Vagina (tissue), 2 donors: Measurements from ENCODE around the gene KCTD7. TPM values are rescaled to one million over a fixed set of nuclear protein-coding genes. Genes with fewer than 3 reads are reported as not detected.

Source experiments
- DNase-seq, 2 donors: peaks; one replicate each; pipeline ENCODE4 v3.0.0-alpha.2; 2017; ENCODE audit errors: extremely low spot score in 2 of 2
- H3K27ac ChIP-seq: fragments of 200-600 bp; sonication (generic); one replicate; pipeline ENCODE4 v1.5.1; 2019
- H3K27me3 ChIP-seq: fragments of 200-600 bp; sonication (generic); one replicate; pipeline ENCODE4 v1.5.1; 2019
- H3K36me3 ChIP-seq, 2 donors: fragments of 200-600 bp; sonication (generic); one replicate each; pipeline ENCODE4 v1.5.1; 2017 to 2019
- H3K4me1 ChIP-seq: fragments of 200-600 bp; sonication (generic); one replicate; pipeline ENCODE4 v1.5.1; 2019
- H3K4me3 ChIP-seq, 2 donors: fragments of 200-600 bp; sonication (generic); 1 replicate in 1 of 2; 2 replicates in 1 of 2; pipeline ENCODE4 v1.5.1; 2016 to 2019
- H3K9me3 ChIP-seq: fragments of 200-600 bp; sonication (generic); one replicate; pipeline ENCODE4 v1.5.1; 2019
- POLR2A ChIP-seq, 2 donors: fragments of 450-650 bp; IDR thresholded peaks; one replicate each; pipeline ENCODE4 v1.6.1; 2017; ENCODE audit warnings: antibody characterized with exemption in 2 of 2, mild to moderate bottlenecking in 2 of 2, moderate library complexity in 2 of 2
- POLR2AphosphoS5 ChIP-seq, 2 donors: sonication (generic); formaldehyde crosslinking; IDR thresholded peaks; one replicate each; pipeline ENCODE4 v1.9.0; 2017; ENCODE audit warnings: antibody characterized with exemption in 2 of 2, mild to moderate bottlenecking in 2 of 2, low read depth in 1 of 2; ENCODE audit not compliant: insufficient read depth in 1 of 2
- intact Hi-C: fragments of 100-400 bp; cut with DNase I; formaldehyde crosslinking; loops from one replicate; pipeline ENCODE4 v1.15.1; 2023
- total RNA-seq: library from RNA; depleted of rRNA; stranded (reverse); fragments of >200 nt; gene quantifications from one replicate; pipeline ENCODE4 v1.2.3, GENCODE V29; 2016
- TF ChIP-seq, protein P1 (sequence below), 3 experiments: fragments of 450-650 bp in 2 of 3; fragments of 200-600 bp in 1 of 3; sonication (generic) in 1 of 3; IDR thresholded peaks; one replicate each; pipeline ENCODE4 v1.5.1; 2017 to 2019; ENCODE audit warnings: antibody characterized with exemption in 3 of 3, mild to moderate bottlenecking in 2 of 3, moderate library complexity in 2 of 3

The KCTD7 gene
- total RNA-seq, 1 donor from 2014 or later = 20.6 TPM

DNA sequence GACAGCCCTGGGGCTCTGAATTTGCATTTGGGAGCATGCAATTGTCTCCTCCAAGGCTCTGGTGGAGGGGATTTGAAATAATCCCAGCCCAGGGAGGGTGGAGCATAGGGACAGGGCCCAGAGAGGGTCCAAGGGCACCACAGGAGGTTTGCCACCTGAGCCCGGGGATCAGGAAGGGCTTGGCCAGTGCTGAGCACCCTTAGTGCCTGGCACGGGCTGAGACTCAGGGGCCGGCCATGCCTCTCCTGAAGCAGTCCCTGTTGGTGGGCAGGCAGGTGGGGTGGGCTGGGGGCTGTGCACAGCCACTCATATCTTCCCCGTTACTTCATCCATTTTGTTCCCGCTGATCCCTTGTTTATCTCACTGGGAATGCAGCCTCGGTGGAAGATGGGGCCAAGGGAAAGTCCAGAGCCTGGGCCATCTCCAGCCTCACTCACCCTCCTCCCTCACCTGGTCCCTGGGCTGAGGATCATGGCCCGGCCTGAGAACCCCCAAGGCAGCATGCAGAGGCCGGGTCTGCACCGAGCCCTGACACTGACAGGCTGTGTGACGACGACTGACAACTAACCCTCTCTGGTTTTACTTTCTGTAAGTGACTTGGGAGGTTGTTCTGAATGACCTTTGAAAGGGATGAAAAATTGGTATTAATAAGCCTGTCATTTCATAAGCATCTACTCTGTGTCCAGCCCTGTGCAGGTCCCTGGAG, 38.5 kb downstream of the KCTD7 start:
- TF ChIP-seq POLR2A (IDR thresholded peaks at IDR 0.05) = no peak
- no peaks in the 10 kb centered on the region for H3K27me3 ChIP-seq

DNA sequence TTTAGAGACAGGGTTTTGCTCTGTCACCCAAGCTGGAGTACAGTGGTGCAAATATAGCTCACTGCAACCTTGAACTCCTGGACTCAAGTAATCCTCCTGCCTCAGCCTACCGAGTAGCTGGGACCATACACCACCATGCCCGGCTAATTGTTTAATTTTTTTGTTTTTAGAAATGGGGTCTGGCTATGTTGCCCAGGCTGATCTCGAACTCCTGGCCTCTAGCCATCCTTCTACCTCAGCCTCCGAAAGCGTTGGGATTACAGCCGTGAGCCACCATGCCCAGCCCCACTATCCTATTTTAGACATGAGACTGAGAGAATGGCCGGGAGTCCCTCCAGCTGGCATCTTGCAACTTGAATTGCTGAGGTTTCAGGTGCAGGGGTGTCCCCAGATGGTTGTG, 39.4 kb downstream of the KCTD7 start:
- no peak for DNase-seq
- Histone ChIP-seq H3K27me3 (no peaks in the 10 kb centered on the region), H3K9me3 (no peaks in the 10 kb centered on the region), H3K27ac (no peak overlapping the region), H3K4me1 (no peaks in the 10 kb centered on the region), H3K4me3 (no peak overlapping the region), H3K36me3 (no peaks in the 10 kb centered on the region)
- intact Hi-C loops = no loop called here
- no peak for TF ChIP-seq POLR2AphosphoS5 (IDR thresholded peaks at IDR 0.05; ENCODE audit: insufficient read depth in 1 of 2, low read depth in 1 of 2)
- no peak for TF ChIP-seq POLR2A (IDR thresholded peaks at IDR 0.05)
- TF ChIP-seq, protein P1, sequence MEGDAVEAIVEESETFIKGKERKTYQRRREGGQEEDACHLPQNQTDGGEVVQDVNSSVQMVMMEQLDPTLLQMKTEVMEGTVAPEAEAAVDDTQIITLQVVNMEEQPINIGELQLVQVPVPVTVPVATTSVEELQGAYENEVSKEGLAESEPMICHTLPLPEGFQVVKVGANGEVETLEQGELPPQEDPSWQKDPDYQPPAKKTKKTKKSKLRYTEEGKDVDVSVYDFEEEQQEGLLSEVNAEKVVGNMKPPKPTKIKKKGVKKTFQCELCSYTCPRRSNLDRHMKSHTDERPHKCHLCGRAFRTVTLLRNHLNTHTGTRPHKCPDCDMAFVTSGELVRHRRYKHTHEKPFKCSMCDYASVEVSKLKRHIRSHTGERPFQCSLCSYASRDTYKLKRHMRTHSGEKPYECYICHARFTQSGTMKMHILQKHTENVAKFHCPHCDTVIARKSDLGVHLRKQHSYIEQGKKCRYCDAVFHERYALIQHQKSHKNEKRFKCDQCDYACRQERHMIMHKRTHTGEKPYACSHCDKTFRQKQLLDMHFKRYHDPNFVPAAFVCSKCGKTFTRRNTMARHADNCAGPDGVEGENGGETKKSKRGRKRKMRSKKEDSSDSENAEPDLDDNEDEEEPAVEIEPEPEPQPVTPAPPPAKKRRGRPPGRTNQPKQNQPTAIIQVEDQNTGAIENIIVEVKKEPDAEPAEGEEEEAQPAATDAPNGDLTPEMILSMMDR (IDR thresholded peaks at IDR 0.05) = no peak

More for the DNA sequence above, 38.5 kb downstream of the KCTD7 start:
- Histone ChIP-seq H3K36me3 (no peaks in the 10 kb centered on the region), H3K4me3 (no peak overlapping the region), H3K27ac (no peak overlapping the region), H3K9me3 (no peaks in the 10 kb centered on the region), H3K4me1 (no peaks in the 10 kb centered on the region)
- intact Hi-C loops = no loop called here
- no peak for DNase-seq

DNA sequence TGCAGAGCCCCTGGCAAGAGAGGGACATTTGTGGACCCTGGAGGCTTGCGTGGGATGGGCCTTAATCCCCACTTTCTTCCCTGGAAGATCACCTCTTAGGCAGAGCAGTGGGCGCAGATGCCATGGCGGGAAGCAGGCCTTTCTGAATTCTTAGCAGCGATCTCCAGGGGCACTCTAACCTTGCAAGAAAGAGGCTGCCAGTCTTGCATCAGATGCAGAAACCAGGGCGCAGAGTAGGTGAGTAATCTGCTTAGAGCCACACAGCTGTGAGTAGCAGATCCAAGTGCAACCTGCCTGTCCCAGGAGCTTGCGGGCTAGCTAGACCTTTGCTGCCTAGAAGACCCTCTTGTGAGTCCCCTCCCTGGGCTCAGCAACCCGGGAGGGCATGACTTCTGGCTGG, 40.0 kb downstream of the KCTD7 start:
- Histone ChIP-seq H3K9me3 (no peaks in the 10 kb centered on the region), H3K36me3 (no peaks in the 10 kb centered on the region), H3K27me3 (no peaks in the 10 kb centered on the region), H3K4me3 (no peak overlapping the region), H3K4me1 (no peaks in the 10 kb centered on the region), H3K27ac (no peak overlapping the region)
- intact Hi-C loops = no loop called here
- no peak for DNase-seq
- no peak for TF ChIP-seq POLR2A (IDR thresholded peaks at IDR 0.05)
- TF ChIP-seq, protein P1 (IDR thresholded peaks at IDR 0.05) = no peak
- TF ChIP-seq POLR2AphosphoS5 (IDR thresholded peaks at IDR 0.05; ENCODE audit: insufficient read depth in 1 of 2, low read depth in 1 of 2) = no peak

DNA sequence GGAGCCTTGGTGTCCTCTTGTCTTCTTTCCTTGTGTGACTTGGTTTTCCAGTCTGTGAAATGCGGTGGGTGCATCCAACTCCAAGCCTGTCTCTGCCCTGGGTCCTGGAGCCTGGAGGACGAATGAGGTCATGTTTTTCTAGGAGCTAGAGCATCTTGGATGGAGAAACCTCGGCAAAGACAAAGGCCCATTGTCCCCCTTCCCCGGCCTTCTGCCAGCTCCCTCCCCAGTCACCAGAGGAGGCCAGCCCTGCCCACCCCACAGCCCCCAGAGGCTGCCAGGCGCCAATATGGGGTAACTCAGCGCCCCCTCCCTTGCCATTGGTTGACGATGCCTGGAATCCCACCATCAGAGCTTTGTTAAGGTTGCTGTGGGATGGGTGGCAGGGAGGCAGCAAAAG, 40.4 kb downstream of the KCTD7 start:
- H3K36me3 ChIP-seq = no peaks in the 10 kb centered on the region
- intact Hi-C loops = no loop called here
- TF ChIP-seq, protein P1 (IDR thresholded peaks at IDR 0.05) = no peak
- TF ChIP-seq POLR2AphosphoS5 (IDR thresholded peaks at IDR 0.05; ENCODE audit: insufficient read depth in 1 of 2, low read depth in 1 of 2) (no peak), POLR2A (IDR thresholded peaks at IDR 0.05) (no peak)
- no peaks in the 10 kb centered on the region for H3K27me3 ChIP-seq
- no peaks in the 10 kb centered on the region for H3K9me3 ChIP-seq
- no peak for DNase-seq
- H3K4me1 ChIP-seq = no peaks in the 10 kb centered on the region
- H3K27ac ChIP-seq = no peak overlapping the region
- H3K4me3 ChIP-seq = no peak overlapping the region

DNA sequence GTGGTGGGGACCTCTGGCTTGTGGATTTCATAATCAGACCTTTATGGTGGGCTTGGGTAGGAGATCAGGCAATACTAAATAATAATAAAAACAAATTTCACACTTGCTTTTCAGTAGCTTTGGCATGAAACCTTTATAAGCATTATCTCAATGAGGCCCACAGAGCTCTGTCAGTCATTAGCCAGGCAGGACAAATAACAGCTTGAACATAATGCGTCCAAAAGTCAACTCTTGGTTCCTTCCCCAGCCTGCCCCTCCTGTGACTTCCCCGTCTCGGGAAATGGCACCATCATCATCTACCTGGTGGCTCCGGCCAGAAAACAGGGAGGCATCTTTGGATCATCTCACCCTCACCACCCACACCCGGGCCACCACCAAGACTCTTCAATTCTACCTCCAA, 40.8 kb downstream of the KCTD7 start:
- no peak for TF ChIP-seq POLR2A (IDR thresholded peaks at IDR 0.05)
- no peak for TF ChIP-seq POLR2AphosphoS5 (IDR thresholded peaks at IDR 0.05; ENCODE audit: insufficient read depth in 1 of 2, low read depth in 1 of 2)
- TF ChIP-seq, protein P1 (IDR thresholded peaks at IDR 0.05) = no peak
- intact Hi-C loops = no loop called here
- H3K4me3 ChIP-seq = no peak overlapping the region
- H3K27me3 ChIP-seq = no peaks in the 10 kb centered on the region
- H3K9me3 ChIP-seq = no peaks in the 10 kb centered on the region
- no peaks in the 10 kb centered on the region for H3K4me1 ChIP-seq
- DNase-seq = no peak
- no peaks in the 10 kb centered on the region for H3K36me3 ChIP-seq
- H3K27ac ChIP-seq = no peak overlapping the region
